Astrocyte (in vitro differentiated cells and primary cell): ENCODE data around the gene PPP1R13B. TPM values are rescaled to one million over a fixed set of nuclear protein-coding genes. Genes with fewer than 3 reads are reported as not detected.
"Not testable (repeated sequence)": the region's sequence is repeated elsewhere in the genome, so short reads cannot be mapped to it uniquely, and the experiment has no call there.

Experiments
- DNase-seq: peaks from one replicate; pipeline ENCODE4 v3.0.0-alpha.2; 2010; ENCODE audit warnings: low read depth
- FAIRE-seq: peaks from 2 replicates; lab custom pipeline; 2011; peaks lifted over from hg19 to GRCh38; lab: Jason Lieb, UNC
- H2AFZ ChIP-seq: 2 replicates; pipeline ENCODE4 v1.6.0; 2012; ENCODE audit warnings: low read depth, low read length, inconsistent platforms
- H3K27ac ChIP-seq: 2 replicates; pipeline ENCODE4 v1.5.1; 2011; ENCODE audit warnings: low read depth, low read length, inconsistent platforms
- H3K27me3 ChIP-seq: 2 replicates; pipeline ENCODE4 v1.6.0; 2011; ENCODE audit warnings: low read length, inconsistent platforms; ENCODE audit not compliant: insufficient read depth
- H3K36me3 ChIP-seq: 2 replicates; pipeline ENCODE4 v1.5.1; 2011; ENCODE audit warnings: low read length, inconsistent platforms; ENCODE audit not compliant: insufficient read depth
- H3K4me1 ChIP-seq: 2 replicates; pipeline ENCODE4 v1.5.1; 2011; ENCODE audit warnings: low read length, inconsistent platforms; ENCODE audit not compliant: insufficient read depth
- H3K4me2 ChIP-seq: 2 replicates; pipeline ENCODE4 v1.6.0; 2012; ENCODE audit warnings: low read length, inconsistent platforms
- H3K4me3 ChIP-seq: 2 replicates; pipeline ENCODE4 v1.5.1; 2011; ENCODE audit warnings: low read depth, mild to moderate bottlenecking, low read length, inconsistent platforms; ENCODE audit not compliant: insufficient read depth
- H3K79me2 ChIP-seq: 2 replicates; pipeline ENCODE4 v1.6.0; 2012; ENCODE audit warnings: mild to moderate bottlenecking, low read length, inconsistent platforms; ENCODE audit not compliant: insufficient read depth
- H3K9ac ChIP-seq: 2 replicates; pipeline ENCODE4 v1.6.0; 2012; ENCODE audit warnings: mild to moderate bottlenecking, low read length, inconsistent platforms
- H3K9me3 ChIP-seq: 2 replicates; pipeline ENCODE4 v1.5.1; 2012; ENCODE audit warnings: low read depth, mild to moderate bottlenecking, low read length, inconsistent platforms; ENCODE audit not compliant: insufficient read depth
- H4K20me1 ChIP-seq: 2 replicates; pipeline ENCODE4 v1.6.0; 2012; ENCODE audit warnings: low read length, inconsistent platforms; ENCODE audit not compliant: insufficient read depth
- H3K27ac Mint-ChIP-seq: one replicate; pipeline ENCODE4 v1.8.0; 2021; ENCODE audit warnings: mild to moderate bottlenecking, mixed read lengths; ENCODE audit not compliant: unreplicated experiment
- H3K27me3 Mint-ChIP-seq: one replicate; pipeline ENCODE4 v1.8.0; 2021; ENCODE audit warnings: low read depth, mixed read lengths; ENCODE audit not compliant: unreplicated experiment
- H3K36me3 Mint-ChIP-seq: one replicate; pipeline ENCODE4 v1.8.0; 2021; ENCODE audit warnings: low read depth, mixed read lengths; ENCODE audit not compliant: unreplicated experiment
- H3K4me1 Mint-ChIP-seq: one replicate; pipeline ENCODE4 v1.8.0; 2021; ENCODE audit warnings: low read depth, mixed read lengths; ENCODE audit not compliant: unreplicated experiment
- H3K4me3 Mint-ChIP-seq: one replicate; pipeline ENCODE4 v1.8.0; 2021; ENCODE audit warnings: mild to moderate bottlenecking, moderate library complexity, mixed read lengths; ENCODE audit not compliant: unreplicated experiment
- H3K9me3 Mint-ChIP-seq: one replicate; pipeline ENCODE4 v1.8.0; 2021; ENCODE audit warnings: mild to moderate bottlenecking, mixed read lengths; ENCODE audit not compliant: unreplicated experiment
- CTCF ChIP-seq: IDR thresholded peaks from 2 replicates; pipeline ENCODE4 v1.5.1; 2011; ENCODE audit warnings: low read depth, mild to moderate bottlenecking, inconsistent platforms, low read length, moderate library complexity; ENCODE audit not compliant: insufficient read depth
- EZH2 ChIP-seq: IDR thresholded peaks from 2 replicates; pipeline ENCODE4 v1.6.1; 2012; ENCODE audit warnings: mild to moderate bottlenecking, low read length, inconsistent platforms; ENCODE audit not compliant: insufficient read depth
- total RNA-seq: library from RNA; stranded (reverse); gene quantifications from 2 replicates; pipeline ENCODE4 v1.2.1, GENCODE V29; 2021

The PPP1R13B gene
- total RNA-seq, 1 donor from 2014 or later: 7.0 TPM

- H3K27me3 Mint-ChIP-seq: peaks cover 12% of the 10 kb centered on the region
- H3K4me1 Mint-ChIP-seq: peaks cover 6% of the 10 kb centered on the region
- Histone ChIP-seq H3K4me2 (no peak overlapping the region), H3K4me3 (no peak overlapping the region), H3K79me2 (no peaks in the 10 kb centered on the region), H3K27ac (no peak overlapping the region), H4K20me1 (no peaks in the 10 kb centered on the region), H3K27me3 (peaks cover 13% of the 10 kb centered on the region), H3K4me1 (peaks cover 3% of the 10 kb centered on the region), H2AFZ (no peak overlapping the region), H3K9ac (no peak overlapping the region), H3K9me3 (no peaks in the 10 kb centered on the region), H3K36me3 (no peaks in the 10 kb centered on the region)
- FAIRE-seq (no peak), DNase-seq (no peak)
- H3K27ac Mint-ChIP-seq: no peak overlapping the region
- TF ChIP-seq EZH2 (no peak), CTCF (no peak)
- H3K4me3 Mint-ChIP-seq: no peak overlapping the region
- no peaks in the 10 kb centered on the region for H3K9me3 Mint-ChIP-seq
- H3K36me3 Mint-ChIP-seq: no peaks in the 10 kb centered on the region
Observed at GRCh38 chr14:103890052-103890371, 42.6 kb upstream of the PPP1R13B start.

GRCh38 chr14:103889313-103890051 lies 42.1 kb upstream of the PPP1R13B start:
- Histone ChIP-seq H3K9ac (no peak overlapping the region), H3K4me3 (no peak overlapping the region), H2AFZ (no peak overlapping the region), H4K20me1 (no peaks in the 10 kb centered on the region), H3K4me2 (no peak overlapping the region), H3K36me3 (no peaks in the 10 kb centered on the region), H3K79me2 (no peaks in the 10 kb centered on the region), H3K9me3 (no peaks in the 10 kb centered on the region), H3K27ac (no peak overlapping the region), H3K27me3 (peaks cover 13% of the 10 kb centered on the region), H3K4me1 (peaks cover 3% of the 10 kb centered on the region)
- TF ChIP-seq EZH2 (no peak), CTCF (no peak)
- Mint-ChIP-seq H3K36me3 (no peaks in the 10 kb centered on the region), H3K27me3 (peaks cover 13% of the 10 kb centered on the region), H3K4me3 (no peak overlapping the region), H3K9me3 (no peaks in the 10 kb centered on the region), H3K4me1 (peaks cover 6% of the 10 kb centered on the region), H3K27ac (no peak overlapping the region)
- FAIRE-seq: no peak
- DNase-seq: peak; percentile 16

GRCh38 chr14:103889002-103889312 lies 41.6 kb upstream of the PPP1R13B start:
- H3K36me3 ChIP-seq, H3K9ac ChIP-seq, H3K79me2 ChIP-seq, H3K36me3 Mint-ChIP-seq, FAIRE-seq, H3K27ac ChIP-seq, H3K9me3 ChIP-seq, H3K4me1 Mint-ChIP-seq, H3K4me1 ChIP-seq, H3K4me2 ChIP-seq, DNase-seq, H3K27ac Mint-ChIP-seq, H2AFZ ChIP-seq, H3K4me3 Mint-ChIP-seq, H3K9me3 Mint-ChIP-seq, H4K20me1 ChIP-seq, H3K4me3 ChIP-seq: not testable (repeated sequence)
- H3K27me3 ChIP-seq: peaks cover 13% of the 10 kb centered on the region
- peaks cover 16% of the 10 kb centered on the region for H3K27me3 Mint-ChIP-seq
